ENCODE data around the gene EFHC2.

Gene EFHC2

GRCh38 chrX:44317181-44317580 lies 26.3 kb downstream of the EFHC2 start:
- DNase-seq (ENCODE audit: low read depth in 1 of 2, low spot score in 1 of 2), result no peak
- in situ Hi-C loops (cut with HindIII; ENCODE audit: low pct_unique_long_range_greater_than_20kb, low sequenced_read_pairs), result no loop called here
- no peak for TF ChIP-seq JUND (IDR thresholded peaks at IDR 0.05; ENCODE audit: low read depth)

DNA sequence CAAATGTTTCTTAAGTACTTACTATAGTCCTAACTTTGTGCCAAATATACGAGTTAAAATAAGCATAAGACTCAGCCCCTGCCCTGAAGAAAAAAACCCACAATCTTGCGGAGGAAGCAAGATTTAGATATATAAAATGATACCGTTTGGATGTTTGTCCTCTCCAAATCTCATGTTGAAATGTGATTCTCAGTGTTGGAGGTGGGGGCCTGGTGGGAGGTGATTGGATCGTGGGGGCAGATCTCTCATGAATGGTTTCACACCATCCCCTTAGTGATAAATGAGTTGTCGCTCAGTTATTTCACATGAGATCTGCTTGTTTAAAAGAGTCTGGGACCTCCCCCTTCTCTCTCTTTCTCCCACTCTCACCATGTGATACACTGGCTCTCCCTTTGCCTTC lies 28.7 kb downstream of the EFHC2 start:
- DNase-seq (ENCODE audit: low read depth in 1 of 2, low spot score in 1 of 2), result no peak
- no peak for TF ChIP-seq JUND (IDR thresholded peaks at IDR 0.05; ENCODE audit: low read depth)
- in situ Hi-C loops (cut with HindIII; ENCODE audit: low pct_unique_long_range_greater_than_20kb, low sequenced_read_pairs), result no loop called here

DNA sequence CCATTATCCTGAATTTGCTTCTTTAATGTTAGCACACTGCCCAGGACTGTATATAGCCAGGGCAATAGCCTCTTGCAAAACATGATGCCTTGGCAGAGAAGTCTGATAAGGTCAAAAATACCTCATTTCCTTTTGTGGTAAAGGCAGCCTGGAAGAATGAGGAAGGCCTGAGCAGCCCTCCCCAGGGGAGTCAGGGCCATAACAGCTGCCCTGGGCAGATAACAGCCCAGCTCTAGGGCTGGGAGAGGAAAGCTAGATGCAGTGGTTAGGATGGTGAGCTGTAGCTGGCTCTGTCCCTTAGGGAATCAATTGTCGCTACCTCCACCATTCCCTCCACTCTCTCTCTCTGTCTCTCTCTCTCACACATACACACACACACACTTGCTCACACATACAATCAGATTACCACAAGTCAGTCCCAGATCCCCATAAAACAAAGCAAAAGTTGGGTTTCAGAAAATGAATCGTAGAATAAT lies 29.2 kb downstream of the EFHC2 start:
- peak in 1 of 2 experiments; percentile 1 for DNase-seq (ENCODE audit: low read depth in 1 of 2, low spot score in 1 of 2)
- no peak for TF ChIP-seq JUND (IDR thresholded peaks at IDR 0.05; ENCODE audit: low read depth)
- in situ Hi-C loops (cut with HindIII; ENCODE audit: low pct_unique_long_range_greater_than_20kb, low sequenced_read_pairs), result no loop called here

- in situ Hi-C loops (cut with HindIII; ENCODE audit: low pct_unique_long_range_greater_than_20kb, low sequenced_read_pairs), result no loop called here
- TF ChIP-seq JUND (IDR thresholded peaks at IDR 0.05; ENCODE audit: low read depth), result no peak
- no peak for DNase-seq (ENCODE audit: low read depth in 1 of 2, low spot score in 1 of 2)
Observed at GRCh38 chrX:44312421-44312820, 31.1 kb downstream of the EFHC2 start.

- no peak for TF ChIP-seq JUND (IDR thresholded peaks at IDR 0.05; ENCODE audit: low read depth)
- no peak for DNase-seq (ENCODE audit: low read depth in 1 of 2, low spot score in 1 of 2)
- in situ Hi-C loops (cut with HindIII; ENCODE audit: low pct_unique_long_range_greater_than_20kb, low sequenced_read_pairs), result no loop called here
Observed at GRCh38 chrX:44310227-44310626, 33.2 kb downstream of the EFHC2 start.

- TF ChIP-seq JUND (IDR thresholded peaks at IDR 0.05; ENCODE audit: low read depth), result no peak
- in situ Hi-C loops (cut with HindIII; ENCODE audit: low pct_unique_long_range_greater_than_20kb, low sequenced_read_pairs), result no loop called here
- DNase-seq (ENCODE audit: low read depth in 1 of 2, low spot score in 1 of 2), result peak in 1 of 2 experiments; percentile 19
Observed at GRCh38 chrX:44308869-44309268, 34.6 kb downstream of the EFHC2 start.

- DNase-seq (ENCODE audit: low read depth in 1 of 2, low spot score in 1 of 2), result peak in 1 of 2 experiments; percentile 60
- no peak for TF ChIP-seq JUND (IDR thresholded peaks at IDR 0.05; ENCODE audit: low read depth)
- in situ Hi-C loops (cut with HindIII; ENCODE audit: low pct_unique_long_range_greater_than_20kb, low sequenced_read_pairs), result no loop called here
Observed at GRCh38 chrX:44306356-44306755, 37.1 kb downstream of the EFHC2 start.

- in situ Hi-C loops (cut with HindIII; ENCODE audit: low pct_unique_long_range_greater_than_20kb, low sequenced_read_pairs), result no loop called here
- no peak for DNase-seq (ENCODE audit: low read depth in 1 of 2, low spot score in 1 of 2)
- no peak for TF ChIP-seq JUND (IDR thresholded peaks at IDR 0.05; ENCODE audit: low read depth)
Observed at GRCh38 chrX:44305921-44306320, 37.6 kb downstream of the EFHC2 start.

DNA sequence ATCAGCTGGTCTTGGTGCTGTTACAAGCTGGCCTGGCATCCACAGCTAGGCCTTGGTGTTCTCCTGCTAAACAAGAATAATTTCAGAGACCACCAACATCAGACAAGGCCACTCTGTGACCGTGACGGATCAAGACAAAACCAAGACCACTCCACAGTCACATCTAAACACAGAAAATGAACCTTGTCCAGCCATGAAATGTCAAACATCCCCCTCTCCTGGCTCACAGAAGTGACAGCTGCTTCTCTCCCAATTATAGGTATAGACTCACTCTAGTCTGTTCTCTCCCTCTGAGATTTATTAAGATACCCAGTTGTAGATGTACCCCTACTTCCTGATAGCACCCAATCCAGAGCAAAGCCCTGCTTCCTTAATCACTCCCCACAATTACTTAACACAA lies 40.4 kb downstream of the EFHC2 start:
- DNase-seq (ENCODE audit: low read depth in 1 of 2, low spot score in 1 of 2), result peak in 1 of 2 experiments; percentile 3
- TF ChIP-seq JUND (IDR thresholded peaks at IDR 0.05; ENCODE audit: low read depth), result no peak
- in situ Hi-C loops (cut with HindIII; ENCODE audit: low pct_unique_long_range_greater_than_20kb, low sequenced_read_pairs), result no loop called here

DNA sequence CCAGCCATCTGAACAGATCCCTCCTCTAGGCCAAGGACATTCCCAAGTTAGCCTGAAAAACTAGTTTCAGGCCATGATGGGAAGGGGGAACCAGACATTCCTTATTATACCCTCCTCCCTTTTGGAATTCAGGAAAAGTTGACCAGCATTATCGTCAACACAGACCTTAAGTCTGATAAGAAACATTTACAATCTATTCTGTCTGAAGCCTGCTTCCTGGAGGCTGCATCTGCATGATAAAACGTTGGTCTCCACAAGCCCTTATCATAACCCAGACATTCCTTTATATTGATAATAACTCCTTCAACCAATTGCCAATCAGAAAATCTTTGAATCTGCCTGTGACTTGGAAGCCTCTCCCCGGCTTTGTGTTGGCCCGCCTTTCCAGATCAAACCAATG lies 44.3 kb downstream of the EFHC2 start:
- in situ Hi-C loops (cut with HindIII; ENCODE audit: low pct_unique_long_range_greater_than_20kb, low sequenced_read_pairs), result no loop called here
- TF ChIP-seq JUND (IDR thresholded peaks at IDR 0.05; ENCODE audit: low read depth), result no peak
- DNase-seq (ENCODE audit: low read depth in 1 of 2, low spot score in 1 of 2), result no peak

GRCh38 chrX:44291468-44292092 lies 51.9 kb downstream of the EFHC2 start:
- no peak for TF ChIP-seq JUND (IDR thresholded peaks at IDR 0.05; ENCODE audit: low read depth)
- DNase-seq (ENCODE audit: low read depth in 1 of 2, low spot score in 1 of 2), result no peak
- in situ Hi-C loops (cut with HindIII; ENCODE audit: low pct_unique_long_range_greater_than_20kb, low sequenced_read_pairs), result no loop called here

DNA sequence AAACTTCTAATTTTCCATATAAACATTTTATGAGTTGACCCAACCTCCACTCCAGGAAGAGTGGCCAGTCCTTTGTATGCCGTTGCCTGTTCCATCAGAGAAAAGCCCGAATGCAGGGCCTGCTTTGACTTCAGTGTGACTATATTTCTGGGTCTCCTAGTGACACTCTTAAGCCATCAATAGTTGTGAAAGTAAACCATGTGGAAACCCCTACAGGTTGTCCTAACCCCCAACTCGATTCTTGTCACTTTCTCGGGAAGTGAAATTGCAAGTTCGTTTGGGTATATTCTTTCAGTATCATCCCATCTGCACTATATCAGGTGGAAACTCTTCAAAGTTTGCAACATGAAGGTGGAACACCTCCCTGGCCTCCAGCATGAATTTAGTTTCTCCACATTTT lies 52.8 kb downstream of the EFHC2 start:
- no peak for DNase-seq (ENCODE audit: low read depth in 1 of 2, low spot score in 1 of 2)
- TF ChIP-seq JUND (IDR thresholded peaks at IDR 0.05; ENCODE audit: low read depth), result no peak
- in situ Hi-C loops (cut with HindIII; ENCODE audit: low pct_unique_long_range_greater_than_20kb, low sequenced_read_pairs), result no loop called here

- no peak for TF ChIP-seq JUND (IDR thresholded peaks at IDR 0.05; ENCODE audit: low read depth)
- in situ Hi-C loops (cut with HindIII; ENCODE audit: low pct_unique_long_range_greater_than_20kb, low sequenced_read_pairs), result no loop called here
- no peak for DNase-seq (ENCODE audit: low read depth in 1 of 2, low spot score in 1 of 2)
Observed at GRCh38 chrX:44282753-44283152, 60.7 kb downstream of the EFHC2 start.

DNA sequence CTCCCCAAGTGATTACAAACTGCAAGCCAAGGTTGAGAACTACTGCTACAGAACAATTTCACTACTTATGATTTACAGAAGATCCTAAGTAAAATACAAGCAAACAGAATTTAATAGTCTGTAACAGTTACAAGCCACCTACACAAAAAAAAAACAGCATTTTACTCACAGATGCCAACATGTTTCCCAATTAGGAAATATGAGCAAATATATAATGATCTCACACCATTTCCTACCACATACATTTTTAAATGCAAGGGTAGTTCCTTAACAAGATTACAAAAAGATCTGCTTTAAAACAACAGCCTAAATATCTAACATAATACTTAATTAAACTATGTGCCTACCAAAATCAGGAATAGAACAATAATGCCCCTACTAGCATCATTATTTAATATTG lies 63.4 kb downstream of the EFHC2 start:
- no peak for DNase-seq (ENCODE audit: low read depth in 1 of 2, low spot score in 1 of 2)
- in situ Hi-C loops (cut with HindIII; ENCODE audit: low pct_unique_long_range_greater_than_20kb, low sequenced_read_pairs), result no loop called here
- no peak for TF ChIP-seq JUND (IDR thresholded peaks at IDR 0.05; ENCODE audit: low read depth)
